ENCODE measurements around the gene EIF4A2. TPM values are rescaled to one million over a fixed set of nuclear protein-coding genes. Genes with fewer than 3 reads are reported as not detected.
"Not testable (repeated sequence)": the region's sequence is repeated elsewhere in the genome, so short reads cannot be mapped to it uniquely, and the experiment has no call there.

Gene EIF4A2
- total RNA-seq, 1 donor from 2014 or later, result 233 TPM

GRCh38 chr3:186784820-186785494, 1.6 kb downstream of the EIF4A2 start:
- DNase-seq (ENCODE audit: extremely low read depth, low read depth, low spot score), result no peak

GRCh38 chr3:186785495-186786018, 2.2 kb downstream of the EIF4A2 start:
- no peak for DNase-seq (ENCODE audit: extremely low read depth, low read depth, low spot score)

- no peak for DNase-seq (ENCODE audit: extremely low read depth, low read depth, low spot score)
Observed at GRCh38 chr3:186786922-186787321, 3.5 kb downstream of the EIF4A2 start.

GRCh38 chr3:186787642-186788481, 4.5 kb downstream of the EIF4A2 start:
- DNase-seq (ENCODE audit: extremely low read depth, low read depth, low spot score), result no peak

GRCh38 chr3:186788482-186789370, 5.3 kb downstream of the EIF4A2 start:
- DNase-seq (ENCODE audit: extremely low read depth, low read depth, low spot score), result no peak

GRCh38 chr3:186789554-186790260, 6.3 kb downstream of the EIF4A2 start:
- no peak for DNase-seq (ENCODE audit: extremely low read depth, low read depth, low spot score)

GRCh38 chr3:186790261-186790981, 7.0 kb downstream of the EIF4A2 start:
- no peak for DNase-seq (ENCODE audit: extremely low read depth, low read depth, low spot score)

- DNase-seq (ENCODE audit: extremely low read depth, low read depth, low spot score), result no peak
Observed at GRCh38 chr3:186798239-186798874, 15.0 kb downstream of the EIF4A2 start.

GRCh38 chr3:186800285-186800684, 16.9 kb downstream of the EIF4A2 start:
- no peak for DNase-seq (ENCODE audit: extremely low read depth, low read depth, low spot score)

- no peak for DNase-seq (ENCODE audit: extremely low read depth, low read depth, low spot score)
Observed at GRCh38 chr3:186802701-186803100, 19.3 kb downstream of the EIF4A2 start.

GRCh38 chr3:186803447-186803846, 20.1 kb downstream of the EIF4A2 start:
- DNase-seq (ENCODE audit: extremely low read depth, low read depth, low spot score), result not testable (repeated sequence)

- DNase-seq (ENCODE audit: extremely low read depth, low read depth, low spot score), result no peak
Observed at GRCh38 chr3:186806089-186807055, 23.0 kb downstream of the EIF4A2 start, which contains the start of gene RFC4. RFC4 (minus strand) TSS chr3:186806482; CDS start chr3:186804713, 1,769 bp downstream.

GRCh38 chr3:186807231-186807630, 23.9 kb downstream of the EIF4A2 start:
- DNase-seq (ENCODE audit: extremely low read depth, low read depth, low spot score), result no peak

GRCh38 chr3:186810336-186810996, 27.1 kb downstream of the EIF4A2 start:
- no peak for DNase-seq (ENCODE audit: extremely low read depth, low read depth, low spot score)

- DNase-seq (ENCODE audit: extremely low read depth, low read depth, low spot score), result not testable (repeated sequence)
Observed at GRCh38 chr3:186811313-186811712, 27.9 kb downstream of the EIF4A2 start.

GRCh38 chr3:186814100-186814499, 30.7 kb downstream of the EIF4A2 start:
- DNase-seq (ENCODE audit: extremely low read depth, low read depth, low spot score), result no peak

GRCh38 chr3:186815435-186815834, 32.1 kb downstream of the EIF4A2 start:
- DNase-seq (ENCODE audit: extremely low read depth, low read depth, low spot score), result no peak
